ENCODE results near the gene SERPINA1.
"Not testable (repeated sequence)": the region's sequence is repeated elsewhere in the genome, so short reads cannot be mapped to it uniquely, and the experiment has no call there.

DNA sequence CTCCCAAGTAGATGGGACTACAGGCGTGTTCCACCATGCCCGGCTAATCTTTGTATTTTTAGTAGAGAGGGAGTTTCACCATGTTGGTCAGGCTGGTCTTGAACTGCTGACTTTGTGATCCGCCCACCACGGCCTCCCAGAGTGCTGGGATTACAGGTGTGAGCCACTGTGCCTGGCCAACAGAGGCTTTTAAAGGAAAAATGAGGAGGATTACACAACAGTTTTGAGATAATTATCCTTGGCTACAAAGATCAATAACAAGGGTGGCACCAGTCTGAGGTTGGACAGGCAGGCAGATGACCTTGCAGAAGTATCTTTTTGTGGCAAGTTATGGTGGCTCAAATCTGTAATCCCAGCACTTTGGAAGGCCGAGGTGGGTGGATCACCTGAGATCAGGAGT, 21.0 kb upstream of the SERPINA1 start:
- TF ChIP-seq SREBF2 (IDR thresholded peaks at IDR 0.05); POLR2A (IDR thresholded peaks at IDR 0.05; ENCODE audit: low read length); RFX5 (IDR thresholded peaks at IDR 0.05); PHF8 (IDR thresholded peaks at IDR 0.05; ENCODE audit: borderline replicate concordance, low read depth); CBX2 (IDR thresholded peaks at IDR 0.05; ENCODE audit: borderline replicate concordance, low read depth): not testable (repeated sequence)
- TF ChIP-seq, protein P1, sequence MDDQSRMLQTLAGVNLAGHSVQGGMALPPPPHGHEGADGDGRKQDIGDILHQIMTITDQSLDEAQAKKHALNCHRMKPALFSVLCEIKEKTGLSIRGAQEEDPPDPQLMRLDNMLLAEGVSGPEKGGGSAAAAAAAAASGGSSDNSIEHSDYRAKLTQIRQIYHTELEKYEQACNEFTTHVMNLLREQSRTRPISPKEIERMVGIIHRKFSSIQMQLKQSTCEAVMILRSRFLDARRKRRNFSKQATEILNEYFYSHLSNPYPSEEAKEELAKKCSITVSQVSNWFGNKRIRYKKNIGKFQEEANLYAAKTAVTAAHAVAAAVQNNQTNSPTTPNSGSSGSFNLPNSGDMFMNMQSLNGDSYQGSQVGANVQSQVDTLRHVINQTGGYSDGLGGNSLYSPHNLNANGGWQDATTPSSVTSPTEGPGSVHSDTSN (IDR thresholded peaks at IDR 0.05): not testable (repeated sequence)
- TF ChIP-seq, protein P2, sequence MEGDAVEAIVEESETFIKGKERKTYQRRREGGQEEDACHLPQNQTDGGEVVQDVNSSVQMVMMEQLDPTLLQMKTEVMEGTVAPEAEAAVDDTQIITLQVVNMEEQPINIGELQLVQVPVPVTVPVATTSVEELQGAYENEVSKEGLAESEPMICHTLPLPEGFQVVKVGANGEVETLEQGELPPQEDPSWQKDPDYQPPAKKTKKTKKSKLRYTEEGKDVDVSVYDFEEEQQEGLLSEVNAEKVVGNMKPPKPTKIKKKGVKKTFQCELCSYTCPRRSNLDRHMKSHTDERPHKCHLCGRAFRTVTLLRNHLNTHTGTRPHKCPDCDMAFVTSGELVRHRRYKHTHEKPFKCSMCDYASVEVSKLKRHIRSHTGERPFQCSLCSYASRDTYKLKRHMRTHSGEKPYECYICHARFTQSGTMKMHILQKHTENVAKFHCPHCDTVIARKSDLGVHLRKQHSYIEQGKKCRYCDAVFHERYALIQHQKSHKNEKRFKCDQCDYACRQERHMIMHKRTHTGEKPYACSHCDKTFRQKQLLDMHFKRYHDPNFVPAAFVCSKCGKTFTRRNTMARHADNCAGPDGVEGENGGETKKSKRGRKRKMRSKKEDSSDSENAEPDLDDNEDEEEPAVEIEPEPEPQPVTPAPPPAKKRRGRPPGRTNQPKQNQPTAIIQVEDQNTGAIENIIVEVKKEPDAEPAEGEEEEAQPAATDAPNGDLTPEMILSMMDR (IDR thresholded peaks at IDR 0.05): not testable (repeated sequence)
- TF ChIP-seq, protein P3, sequence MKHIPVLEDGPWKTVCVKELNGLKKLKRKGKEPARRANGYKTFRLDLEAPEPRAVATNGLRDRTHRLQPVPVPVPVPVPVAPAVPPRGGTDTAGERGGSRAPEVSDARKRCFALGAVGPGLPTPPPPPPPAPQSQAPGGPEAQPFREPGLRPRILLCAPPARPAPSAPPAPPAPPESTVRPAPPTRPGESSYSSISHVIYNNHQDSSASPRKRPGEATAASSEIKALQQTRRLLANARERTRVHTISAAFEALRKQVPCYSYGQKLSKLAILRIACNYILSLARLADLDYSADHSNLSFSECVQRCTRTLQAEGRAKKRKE (CRISPR knock-in tag; IDR thresholded peaks at IDR 0.05; ENCODE audit: low read depth): not testable (repeated sequence)
- TF ChIP-seq, protein P4, sequence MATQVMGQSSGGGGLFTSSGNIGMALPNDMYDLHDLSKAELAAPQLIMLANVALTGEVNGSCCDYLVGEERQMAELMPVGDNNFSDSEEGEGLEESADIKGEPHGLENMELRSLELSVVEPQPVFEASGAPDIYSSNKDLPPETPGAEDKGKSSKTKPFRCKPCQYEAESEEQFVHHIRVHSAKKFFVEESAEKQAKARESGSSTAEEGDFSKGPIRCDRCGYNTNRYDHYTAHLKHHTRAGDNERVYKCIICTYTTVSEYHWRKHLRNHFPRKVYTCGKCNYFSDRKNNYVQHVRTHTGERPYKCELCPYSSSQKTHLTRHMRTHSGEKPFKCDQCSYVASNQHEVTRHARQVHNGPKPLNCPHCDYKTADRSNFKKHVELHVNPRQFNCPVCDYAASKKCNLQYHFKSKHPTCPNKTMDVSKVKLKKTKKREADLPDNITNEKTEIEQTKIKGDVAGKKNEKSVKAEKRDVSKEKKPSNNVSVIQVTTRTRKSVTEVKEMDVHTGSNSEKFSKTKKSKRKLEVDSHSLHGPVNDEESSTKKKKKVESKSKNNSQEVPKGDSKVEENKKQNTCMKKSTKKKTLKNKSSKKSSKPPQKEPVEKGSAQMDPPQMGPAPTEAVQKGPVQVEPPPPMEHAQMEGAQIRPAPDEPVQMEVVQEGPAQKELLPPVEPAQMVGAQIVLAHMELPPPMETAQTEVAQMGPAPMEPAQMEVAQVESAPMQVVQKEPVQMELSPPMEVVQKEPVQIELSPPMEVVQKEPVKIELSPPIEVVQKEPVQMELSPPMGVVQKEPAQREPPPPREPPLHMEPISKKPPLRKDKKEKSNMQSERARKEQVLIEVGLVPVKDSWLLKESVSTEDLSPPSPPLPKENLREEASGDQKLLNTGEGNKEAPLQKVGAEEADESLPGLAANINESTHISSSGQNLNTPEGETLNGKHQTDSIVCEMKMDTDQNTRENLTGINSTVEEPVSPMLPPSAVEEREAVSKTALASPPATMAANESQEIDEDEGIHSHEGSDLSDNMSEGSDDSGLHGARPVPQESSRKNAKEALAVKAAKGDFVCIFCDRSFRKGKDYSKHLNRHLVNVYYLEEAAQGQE (IDR thresholded peaks at IDR 0.05): not testable (repeated sequence)

Data from A549 (cell line).